Lower leg skin (tissue), 3 donors: ENCODE measurements around the gene CC2D1A.

ENCODE experiments used
- CTCF ChIP-seq, 3 donors: fragments of 450-650 bp; IDR thresholded peaks; one replicate each; pipeline ENCODE4 v1.5.1; 2016; ENCODE audit warnings: antibody characterized with exemption in 3 of 3, mild to moderate bottlenecking in 3 of 3, moderate library complexity in 2 of 3
- POLR2A ChIP-seq, 2 donors: fragments of 450-650 bp; IDR thresholded peaks; one replicate each; pipeline ENCODE4 v1.6.1; 2016 to 2017; ENCODE audit warnings: antibody characterized with exemption in 2 of 2, mild to moderate bottlenecking in 1 of 2, moderate library complexity in 1 of 2

GRCh38 chr19:13969897-13970296, 63.9 kb downstream of the CC2D1A start:
- no peak for TF ChIP-seq CTCF (IDR thresholded peaks at IDR 0.05)
- no peak for TF ChIP-seq POLR2A (IDR thresholded peaks at IDR 0.05)
